ENCODE data around the gene SLC39A1.

GRCh38 chr1:153944005-153944826 is 19.1 kb downstream of the SLC39A1 start:
- TF ChIP-seq GATA3 (IDR thresholded peaks at IDR 0.05; ENCODE audit: low read depth, low read length) (no peak), GATA2 (IDR thresholded peaks at IDR 0.05; ENCODE audit: low read depth, low read length) (no peak; the same call in 1 of the 2 replicates)

Data from SH-SY5Y (cell line).